HG03103 (cell line): Measurements from ENCODE around the gene ARMH4.
"Not testable (repeated sequence)": the region's sequence is repeated elsewhere in the genome, so short reads cannot be mapped to it uniquely, and the experiment has no call there.

Experiments
- ATAC-seq: cut with Tn5 transposase; IDR thresholded peaks from one replicate; pipeline ENCODE4 v1.9.1; 2021; ENCODE audit warnings: low read depth; ENCODE audit not compliant: unreplicated experiment

Gene ARMH4

GRCh38 chr14:58146399-58146798 lies 5.6 kb downstream of the ARMH4 start:
- no peak for ATAC-seq

GRCh38 chr14:58145936-58146335 lies 6.1 kb downstream of the ARMH4 start:
- ATAC-seq, result no peak

- no peak for ATAC-seq
Observed at GRCh38 chr14:58143106-58143505, 8.9 kb downstream of the ARMH4 start.

- ATAC-seq, result no peak
Observed at GRCh38 chr14:58141893-58142292, 10.1 kb downstream of the ARMH4 start.

- no peak for ATAC-seq
Observed at GRCh38 chr14:58138714-58139482, 13.1 kb downstream of the ARMH4 start.

GRCh38 chr14:58138031-58138713 lies 13.8 kb downstream of the ARMH4 start:
- ATAC-seq, result no peak

GRCh38 chr14:58133739-58134138 lies 18.3 kb downstream of the ARMH4 start:
- ATAC-seq, result no peak

- ATAC-seq, result no peak
Observed at GRCh38 chr14:58131386-58131785, 20.6 kb downstream of the ARMH4 start.

- no peak for ATAC-seq
Observed at GRCh38 chr14:58130116-58130782, 21.8 kb downstream of the ARMH4 start.

- ATAC-seq, result no peak
Observed at GRCh38 chr14:58129208-58129607, 22.8 kb downstream of the ARMH4 start.

- no peak for ATAC-seq
Observed at GRCh38 chr14:58128416-58128815, 23.6 kb downstream of the ARMH4 start.

- ATAC-seq, result not testable (repeated sequence)
Observed at GRCh38 chr14:58122546-58122945, 29.5 kb downstream of the ARMH4 start.

GRCh38 chr14:58121530-58122186 lies 30.4 kb downstream of the ARMH4 start:
- ATAC-seq, result no peak

- ATAC-seq, result no peak
Observed at GRCh38 chr14:58119381-58119780, 32.6 kb downstream of the ARMH4 start.

GRCh38 chr14:58118097-58118815 lies 33.8 kb downstream of the ARMH4 start:
- no peak for ATAC-seq

- no peak for ATAC-seq
Observed at GRCh38 chr14:58109744-58110143, 42.3 kb downstream of the ARMH4 start.

GRCh38 chr14:58108717-58109116 lies 43.3 kb downstream of the ARMH4 start:
- no peak for ATAC-seq

GRCh38 chr14:58107947-58108552 lies 44.0 kb downstream of the ARMH4 start:
- ATAC-seq, result no peak

- ATAC-seq, result no peak
Observed at GRCh38 chr14:58107041-58107440, 45.0 kb downstream of the ARMH4 start.

- no peak for ATAC-seq
Observed at GRCh38 chr14:58106446-58106845, 45.6 kb downstream of the ARMH4 start.
